Stimulated activated naive B cell treated with anti-CD40 and anti-IgM and Interleukin-4, amounts not matched to agents 10 μg/mL and 1 μg/mL and 100 μg/mL, for 72 hours (primary cell): Measurements from ENCODE around the gene KHDRBS1.

Source experiments
- ATAC-seq, 2 donors: fragments of 150-1000 bp; cut with Tn5 transposase; replicated peaks; 2 replicates each; pipeline ENCODE4 v1.10.0; 2021; ENCODE audit warnings: moderate library complexity in 1 of 2
- DNase-seq: peaks from one replicate; pipeline ENCODE4 v3.0.0; 2021
- H3K27ac Mint-ChIP-seq: one replicate; pipeline ENCODE4 v1.8.0; 2022; ENCODE audit warnings: mild to moderate bottlenecking, mixed read lengths
- H3K27me3 Mint-ChIP-seq, 2 donors: one replicate each; pipeline ENCODE4 v1.8.0; 2022; ENCODE audit warnings: mixed read lengths in 2 of 2
- H3K36me3 Mint-ChIP-seq, 2 donors: one replicate each; pipeline ENCODE4 v1.8.0; 2022; ENCODE audit warnings: mixed read lengths in 2 of 2, mild to moderate bottlenecking in 1 of 2
- H3K4me1 Mint-ChIP-seq, 2 donors: one replicate each; pipeline ENCODE4 v1.8.0; 2022; ENCODE audit warnings: mixed read lengths in 2 of 2, mild to moderate bottlenecking in 1 of 2
- H3K4me3 Mint-ChIP-seq, 2 donors: one replicate each; pipeline ENCODE4 v1.8.0; 2022; ENCODE audit warnings: mild to moderate bottlenecking in 2 of 2, mixed read lengths in 2 of 2, moderate library complexity in 1 of 2
- H3K9me3 Mint-ChIP-seq, 2 donors: one replicate each; pipeline ENCODE4 v1.8.0; 2022; ENCODE audit warnings: mixed read lengths in 2 of 2, mild to moderate bottlenecking in 1 of 2

KHDRBS1 gene

GRCh38 chr1:32091591-32091990, 77.9 kb downstream of the KHDRBS1 start:
- Mint-ChIP-seq H3K27ac (no peak overlapping the region), H3K36me3 (peaks cover 29 to 36% of the 10 kb centered on the region in 2 donors), H3K4me3 (no peak overlapping the region), H3K27me3 (no peaks in the 10 kb centered on the region), H3K4me1 (no peaks in the 10 kb centered on the region), H3K9me3 (no peaks in the 10 kb centered on the region)
- ATAC-seq = no peak
- no peak for DNase-seq
